HG03097 (cell line): Measurements from ENCODE around the gene B3GLCT.

ENCODE experiments used
- ATAC-seq: cut with Tn5 transposase; IDR thresholded peaks from one replicate; pipeline ENCODE4 v1.9.1; 2021; ENCODE audit not compliant: unreplicated experiment, low FRiP score

Gene B3GLCT

GRCh38 chr13:31267126-31267784 lies 67.5 kb downstream of the B3GLCT start:
- ATAC-seq, result no peak

DNA sequence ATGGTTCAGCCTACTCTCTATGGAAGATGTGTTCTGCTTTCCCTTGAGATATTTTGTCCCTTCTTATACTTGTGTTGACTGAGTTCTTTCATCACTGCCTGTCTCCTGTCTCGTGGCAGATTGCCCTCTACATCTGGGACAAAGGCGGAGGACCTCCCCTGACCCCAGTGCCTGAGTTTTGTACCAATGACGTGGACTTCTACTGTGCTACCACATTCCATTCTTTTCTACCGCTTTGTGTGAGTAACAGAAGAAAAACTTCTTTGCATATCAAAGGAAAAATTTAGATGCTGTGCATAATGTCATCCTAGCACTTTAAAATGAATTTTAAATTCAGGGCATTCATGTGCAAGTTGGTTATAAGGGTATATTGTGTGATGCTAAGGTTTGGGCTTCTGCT lies 74.6 kb downstream of the B3GLCT start:
- no peak for ATAC-seq

- no peak for ATAC-seq
Measured at GRCh38 chr13:31276421-31276820, 76.6 kb downstream of the B3GLCT start.

DNA sequence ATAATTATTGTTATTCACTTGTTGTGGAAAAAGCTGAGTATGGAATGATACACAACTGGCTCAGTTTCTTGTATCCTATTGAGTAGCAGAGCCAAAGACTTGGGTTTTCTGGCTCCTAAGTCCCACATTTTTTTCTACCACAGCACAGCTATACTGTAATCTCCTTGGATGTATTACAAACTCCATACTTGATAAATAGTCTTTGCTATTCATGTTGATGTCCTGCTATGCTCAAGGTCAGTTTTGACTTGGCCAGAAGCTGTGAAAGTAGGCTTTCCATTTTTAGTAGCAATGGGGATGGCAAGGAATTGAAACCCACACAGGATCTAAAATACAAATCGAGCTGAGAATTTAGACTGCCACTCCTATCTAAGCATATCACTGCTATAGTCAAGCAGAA lies 79.1 kb downstream of the B3GLCT start:
- ATAC-seq, result no peak

GRCh38 chr13:31282741-31283455 lies 83.1 kb downstream of the B3GLCT start:
- no peak for ATAC-seq

GRCh38 chr13:31286930-31287329 lies 87.2 kb downstream of the B3GLCT start:
- ATAC-seq, result no peak

- ATAC-seq, result no peak
Measured at GRCh38 chr13:31301119-31301518, 101.3 kb downstream of the B3GLCT start.

DNA sequence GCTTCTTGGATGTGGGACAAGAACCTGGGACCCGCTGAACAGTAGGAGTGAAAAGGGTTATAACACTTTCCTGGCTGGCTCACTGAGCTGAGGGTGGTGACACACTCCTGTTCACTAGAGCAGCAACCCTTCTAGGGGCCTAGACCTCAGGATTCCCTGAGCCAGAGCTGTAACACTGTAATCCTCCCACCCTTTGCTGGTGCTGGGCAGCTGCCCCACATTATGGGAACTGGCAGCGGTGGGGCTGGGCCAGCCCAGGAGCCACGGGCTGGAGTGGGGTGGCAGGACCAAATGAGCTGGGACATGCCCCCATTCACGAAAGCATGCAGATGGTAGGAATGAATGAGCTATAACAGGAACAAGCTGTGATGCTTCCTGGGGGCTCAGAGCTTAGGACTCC lies 110.6 kb downstream of the B3GLCT start:
- ATAC-seq, result no peak

DNA sequence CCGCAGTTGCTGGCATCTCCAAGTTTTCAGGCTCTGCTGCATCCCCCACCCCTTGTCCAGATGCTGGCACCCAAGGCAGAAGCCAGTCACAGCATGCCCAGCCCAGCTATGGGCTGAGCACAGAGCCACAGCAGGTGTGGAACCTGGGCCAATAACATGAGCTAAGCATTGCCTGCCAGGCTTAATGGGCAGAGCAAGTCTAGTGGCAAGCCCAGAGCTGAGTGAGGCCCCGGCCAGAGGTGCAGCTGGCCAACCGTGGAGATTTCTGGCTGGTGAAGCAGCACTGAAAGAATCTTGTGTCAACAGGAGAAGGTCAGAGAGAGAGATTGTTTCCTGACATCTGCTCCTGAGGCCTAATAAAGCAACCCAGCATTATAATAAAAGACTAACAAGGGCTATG lies 111.0 kb downstream of the B3GLCT start:
- ATAC-seq, result no peak

- ATAC-seq, result no peak
Measured at GRCh38 chr13:31311921-31312320, 112.1 kb downstream of the B3GLCT start.

GRCh38 chr13:31314961-31315360 lies 115.2 kb downstream of the B3GLCT start:
- ATAC-seq, result no peak

DNA sequence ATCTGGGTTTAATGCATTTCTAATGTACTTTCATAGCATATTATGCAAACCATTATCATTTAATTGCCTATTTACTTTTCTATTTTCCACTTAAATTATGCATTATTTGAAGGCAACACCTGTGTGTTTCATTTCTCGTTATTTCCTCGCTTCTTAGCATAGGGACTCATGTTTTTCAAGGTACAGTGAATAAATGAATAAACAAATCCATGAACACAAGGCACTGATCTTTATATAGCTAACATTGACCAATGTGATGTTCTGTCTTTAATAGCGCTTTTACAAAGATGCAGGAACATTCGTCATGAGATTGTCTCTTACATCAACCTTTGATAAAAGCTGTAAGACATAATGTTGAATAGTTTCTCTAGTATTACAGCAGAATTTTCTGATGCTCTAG lies 121.2 kb downstream of the B3GLCT start:
- ATAC-seq, result no peak

- ATAC-seq, result no peak
Measured at GRCh38 chr13:31321457-31321856, 121.7 kb downstream of the B3GLCT start.

DNA sequence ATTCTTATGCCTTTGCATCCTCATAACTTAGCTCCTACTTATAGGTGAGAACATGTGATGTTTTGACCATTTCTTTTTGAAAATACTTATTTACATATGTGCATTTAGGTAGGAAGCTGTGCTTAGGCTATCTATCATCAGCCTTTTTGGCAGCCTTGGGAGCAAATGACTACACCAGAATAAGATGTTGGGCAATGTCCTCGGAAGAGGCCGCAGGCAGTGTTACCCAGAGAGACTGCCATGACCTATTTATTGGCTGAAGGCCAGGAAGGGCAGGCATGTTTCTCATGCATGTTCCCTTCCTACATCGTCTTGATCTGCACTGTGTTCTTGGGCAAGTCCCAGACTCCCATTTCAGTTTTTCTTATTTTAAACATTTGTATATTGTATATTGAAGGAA lies 122.3 kb downstream of the B3GLCT start:
- ATAC-seq, result no peak

- ATAC-seq, result no peak
Measured at GRCh38 chr13:31322702-31323405, 123.1 kb downstream of the B3GLCT start.

DNA sequence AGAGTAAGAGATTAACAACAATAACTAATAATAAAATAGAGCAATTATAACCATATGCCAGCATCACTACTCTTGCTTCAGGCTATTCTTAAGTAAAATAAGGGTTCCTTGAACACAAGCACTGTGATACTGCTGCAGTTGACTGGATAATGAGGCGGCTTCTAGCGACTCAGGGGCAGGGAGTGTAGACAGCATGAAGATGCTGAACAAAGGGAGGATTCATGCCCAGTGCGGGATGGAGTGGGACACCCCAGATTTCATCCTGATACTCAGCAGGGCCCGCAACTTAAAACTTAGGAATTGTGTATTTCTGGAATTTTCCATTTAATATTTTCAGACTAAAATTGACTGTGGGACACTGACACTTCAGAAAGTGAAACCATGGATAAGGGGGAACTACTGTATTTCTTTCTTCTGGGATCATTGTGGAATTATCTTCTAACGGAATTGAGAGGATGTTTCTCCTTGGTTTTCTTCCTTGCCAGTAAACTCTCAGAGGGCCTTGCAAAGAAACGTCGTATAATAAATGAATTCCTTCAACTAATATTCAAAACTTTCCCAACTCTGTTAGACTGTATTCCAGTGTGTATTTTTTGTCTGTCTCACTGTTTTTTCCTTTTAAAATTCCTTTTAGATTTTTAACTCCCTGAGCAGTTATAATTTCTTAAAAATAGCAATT lies 127.5 kb downstream of the B3GLCT start:
- no peak for ATAC-seq

DNA sequence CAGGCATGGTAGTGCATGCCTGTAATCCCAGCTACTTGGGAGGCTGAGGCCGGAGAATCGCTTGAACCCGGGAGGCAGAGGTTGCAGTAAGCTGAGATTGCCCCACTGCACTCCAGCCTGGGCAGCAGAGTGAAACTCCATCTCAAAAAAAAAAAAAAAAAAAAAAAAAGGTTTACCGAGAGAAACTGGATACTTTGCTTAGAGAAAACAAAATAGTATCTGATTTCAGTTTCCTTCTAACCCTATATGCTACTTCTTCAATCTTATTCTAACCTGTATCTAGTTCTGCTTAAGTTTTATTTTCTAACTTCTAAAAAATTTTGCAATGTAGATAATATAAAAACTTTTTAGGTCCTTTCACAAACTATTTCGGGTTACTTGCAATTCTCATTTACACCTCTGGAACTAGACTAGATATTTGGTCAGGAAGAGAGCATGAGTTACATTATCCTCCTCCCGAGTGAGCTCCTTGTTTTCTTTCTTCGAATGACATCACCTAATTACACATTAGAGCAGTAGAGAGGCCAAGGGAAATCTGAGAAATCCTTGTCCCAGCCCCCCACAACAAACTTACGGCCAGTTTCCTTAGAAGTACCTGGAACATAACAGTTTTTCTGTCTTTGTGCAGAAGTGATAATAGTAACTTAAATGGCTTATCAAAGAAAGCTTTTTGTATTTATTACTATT lies 128.9 kb downstream of the B3GLCT start:
- ATAC-seq, result no peak

DNA sequence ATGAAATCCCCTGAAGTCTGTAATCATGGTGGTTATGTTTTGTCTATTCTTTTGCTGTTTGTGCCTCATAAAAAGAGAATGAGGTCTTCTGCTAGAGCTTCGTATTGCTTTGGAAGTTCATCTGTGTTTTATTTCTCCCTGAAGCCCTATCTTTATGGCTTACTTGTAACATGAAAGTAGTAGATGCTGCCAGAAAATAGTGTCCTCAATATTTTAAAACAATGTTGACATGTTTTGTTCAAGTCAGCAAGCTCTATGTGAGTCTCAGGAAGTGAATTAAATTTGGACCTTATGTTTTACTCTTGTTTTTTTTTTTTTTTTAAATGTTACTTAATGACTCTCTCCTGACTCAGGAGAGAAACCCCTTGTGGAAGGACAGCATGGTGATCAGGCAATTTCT lies 130.5 kb downstream of the B3GLCT start:
- no peak for ATAC-seq

GRCh38 chr13:31331068-31331467 lies 131.3 kb downstream of the B3GLCT start:
- ATAC-seq, result no peak

DNA sequence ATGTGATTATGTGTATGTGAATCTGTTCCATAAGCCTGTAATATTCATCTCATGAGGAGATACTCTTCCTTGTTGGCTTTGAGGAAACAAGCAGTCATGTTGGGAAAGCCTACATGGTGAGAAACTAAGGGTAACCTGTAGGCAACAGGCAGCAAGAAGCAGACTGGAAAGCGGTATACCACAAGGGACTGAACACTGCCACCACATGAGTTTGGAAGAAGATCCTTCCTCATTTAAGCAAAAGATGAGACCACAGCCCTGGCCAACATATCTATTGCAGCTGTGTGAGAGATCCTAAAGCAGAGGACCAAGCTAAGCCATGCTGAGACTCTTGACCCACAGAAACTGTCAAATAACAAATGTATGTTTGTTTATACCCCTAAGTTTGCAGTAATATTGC lies 134.8 kb downstream of the B3GLCT start:
- ATAC-seq, result no peak
